Astrocyte (in vitro differentiated cells and primary cell): ENCODE results near the gene IFRD1.

ENCODE experiments used
- CTCF ChIP-seq: IDR thresholded peaks from 2 replicates; pipeline ENCODE4 v1.5.1; 2011; ENCODE audit warnings: low read depth, mild to moderate bottlenecking, inconsistent platforms, low read length, moderate library complexity; ENCODE audit not compliant: insufficient read depth
- EZH2 ChIP-seq: IDR thresholded peaks from 2 replicates; pipeline ENCODE4 v1.6.1; 2012; ENCODE audit warnings: mild to moderate bottlenecking, low read length, inconsistent platforms; ENCODE audit not compliant: insufficient read depth

GRCh38 chr7:112495156-112495788 lies 45.0 kb downstream of the IFRD1 start:
- TF ChIP-seq CTCF (no peak), EZH2 (no peak)
